ENCODE results near the gene ANO1. TPM values are rescaled to one million over a fixed set of nuclear protein-coding genes. Genes with fewer than 3 reads are reported as not detected.

ANO1 gene
- total RNA-seq, 1 donor from 2014 or later, result 9.0 TPM

GRCh38 chr11:70201882-70202861 lies 124.1 kb downstream of the ANO1 start:
- DNase-seq, result peak; percentile 49
- Histone ChIP-seq H3K9me3 (no peaks in the 10 kb centered on the region), H3K36me3 (peaks cover 15% of the 10 kb centered on the region), H3K4me1 (peaks cover 20% of the 10 kb centered on the region), H3K27me3 (ENCODE audit: low read depth) (no peaks in the 10 kb centered on the region), H3K4me3 (peak overlapping the region; percentile 94), H3K27ac (peak overlapping the region; percentile 95)
- intact Hi-C loops (cut with DNase I), result no loop called here
- no peak for TF ChIP-seq CTCF (IDR thresholded peaks at IDR 0.05)
- ATAC-seq, result no peak

GRCh38 chr11:70202920-70203750 lies 125.0 kb downstream of the ANO1 start, which contains the start of gene FADD:
FADD (plus strand) TSS chr11:70203296; CDS start chr11:70203460, 164 bp downstream.
- TF ChIP-seq CTCF (IDR thresholded peaks at IDR 0.05), result no peak
- Histone ChIP-seq H3K4me3 (peak within 1 kb of the TSS; percentile 94), H3K27me3 (ENCODE audit: low read depth) (no peaks in the 10 kb centered on the region), H3K4me1 (peaks cover 20% of the 10 kb centered on the region), H3K36me3 (peaks cover 25% of the 10 kb centered on the region), H3K27ac (peak within 1 kb of the TSS; percentile 95), H3K9me3 (no peaks in the 10 kb centered on the region)
- DNase-seq (peak; percentile 93), ATAC-seq (peak; percentile 92 to 93)
- intact Hi-C loops (cut with DNase I), result no loop called here

GRCh38 chr11:70203751-70204465 lies 125.8 kb downstream of the ANO1 start:
- peak overlapping the region; percentile 95 for H3K27ac ChIP-seq
- peak; percentile 59 for DNase-seq
- no peak for TF ChIP-seq CTCF (IDR thresholded peaks at IDR 0.05)
- H3K4me1 ChIP-seq, result peaks cover 20% of the 10 kb centered on the region
- peak; percentile 62 to 79 for ATAC-seq
- peaks cover 32% of the 10 kb centered on the region for H3K36me3 ChIP-seq
- H3K9me3 ChIP-seq, result no peaks in the 10 kb centered on the region
- H3K4me3 ChIP-seq, result peak overlapping the region; percentile 94
- intact Hi-C loops (cut with DNase I), result no loop called here
- no peaks in the 10 kb centered on the region for H3K27me3 ChIP-seq (ENCODE audit: low read depth)

- Histone ChIP-seq H3K4me3 (peak overlapping the region; percentile 94), H3K36me3 (peaks cover 38% of the 10 kb centered on the region), H3K4me1 (peaks cover 20% of the 10 kb centered on the region), H3K27me3 (ENCODE audit: low read depth) (no peaks in the 10 kb centered on the region), H3K27ac (peak overlapping the region; percentile 95), H3K9me3 (no peaks in the 10 kb centered on the region)
- intact Hi-C loops (cut with DNase I), result no loop called here
- ATAC-seq (no peak), DNase-seq (no peak)
- TF ChIP-seq CTCF (IDR thresholded peaks at IDR 0.05), result no peak
Observed at GRCh38 chr11:70204466-70204799, 126.3 kb downstream of the ANO1 start.

Measured in lower lobe of right lung (tissue), 2 donors.